ENCODE results near the gene BYSL. TPM values are rescaled to one million over a fixed set of nuclear protein-coding genes. Genes with fewer than 3 reads are reported as not detected.

The BYSL gene
- 36.1 and 41.9 TPM in 2 replicates for total RNA-seq (2014; rRNA removed; shearing (Covaris generic))
- total RNA-seq (2022), result 43.7 and 54.5 TPM in 2 replicates
- percentile 87 among the genes with signal in this experiment for Bru-seq, nascent RNA
- percentile 73 among the genes with signal in this experiment for BruChase-seq, experiment 1, labeled RNA remaining after a 6-hour chase
- percentile 82 among the genes with signal in this experiment for BruChase-seq, experiment 2, labeled RNA remaining after a 2-hour chase
- long read RNA-seq, transcript BYSL-201 (7 exons, 2,029 nt), result major isoform, 12 of 15 reads
- long read RNA-seq, partial matches to known transcripts, result 1 of 15 reads
- long read RNA-seq, other reads (novel, unspliced or antisense), result 2 of 15 reads

- Histone ChIP-seq H3K9me2 (ENCODE audit: insufficient read depth, low read length) (no peaks in the 10 kb centered on the region), H3K9me3 (ENCODE audit: low read length) (no peaks in the 10 kb centered on the region), H3K36me3 (ENCODE audit: insufficient read depth, low read length) (peaks cover 52% of the 10 kb centered on the region), H3K4me2 (ENCODE audit: low read length) (peak within 1 kb of the TSS; percentile 95), H3K4me1 (ENCODE audit: insufficient read depth, low read length, poor library complexity, severe bottlenecking) (peaks cover 25% of the 10 kb centered on the region), H3K27ac (ENCODE audit: low read depth, low read length, poor library complexity, severe bottlenecking) (peak within 1 kb of the TSS; percentile 74), H2AFZ (ENCODE audit: low read length) (peak within 1 kb of the TSS; percentile 72; the same call in 1 of the 2 replicates), H3K4me3 (ENCODE audit: low read depth, low read length, poor library complexity, severe bottlenecking) (peak within 1 kb of the TSS; percentile 92), H3K79me2 (ENCODE audit: insufficient read depth, low read depth, low read length) (peaks cover 76% of the 10 kb centered on the region), H4K20me1 (ENCODE audit: insufficient read depth, low read length) (0 out of 2 replicates have a peak, but pooled peaks cover 8% of the 10 kb centered on the region)
- POLR2A ChIA-PET, result interaction anchor here (0.8 to 2.9 kb wide), 13 partner anchors 12 to 297 kb away, joined by 3 to 15 read pairs (median 4); partner anchors contain the start of genes MRPS10, TOMM6 and USP49
- CTCF ChIA-PET (ENCODE audit: unreplicated experiment), result interaction anchor here (0.6 to 1.9 kb wide), 16 partner anchors 13 to 134 kb away, joined by 3 to 11 read pairs (median 4); partner anchors contain the start of genes CCND3, TAF8, TOMM6 and USP49
- peak; percentile 96 for DNase-seq (ENCODE audit: low spot score)
- BruUV-seq (replicated peaks), result no TSS peak
- intact Hi-C loops (cut with micrococcal nuclease; ENCODE audit: unreplicated experiment), result loop anchor here (1.0 to 5.0 kb wide), 4 partner anchors 74 to 134 kb away; partner anchors contain the start of gene TOMM6
- TF ChIP-seq EZH2phosphoT487 (IDR thresholded peaks at IDR 0.05; ENCODE audit: borderline replicate concordance, low read depth, low read length) (no peak), CTCF (conservative IDR thresholded peaks at IDR 0.05; ENCODE audit: low read length) (peak; percentile 97)
Observed at GRCh38 chr6:41920921-41921711, at the start of gene BYSL, which contains the start of gene MED20. BYSL (plus strand) TSS chr6:41921499; CDS start chr6:41921563, 64 bp downstream. MED20 (minus strand) TSS chr6:41921139; CDS start chr6:41921018, 121 bp downstream.

GRCh38 chr6:41871691-41872090 is 49.6 kb upstream of the BYSL start:
- no peaks in the 10 kb centered on the region for H3K79me2 ChIP-seq (ENCODE audit: insufficient read depth, low read depth, low read length)
- no peak for DNase-seq (ENCODE audit: low spot score)
- H3K9me2 ChIP-seq (ENCODE audit: insufficient read depth, low read length), result no peaks in the 10 kb centered on the region
- no peak overlapping the region for H3K4me3 ChIP-seq (ENCODE audit: low read depth, low read length, poor library complexity, severe bottlenecking)
- no TSS peak for BruUV-seq (replicated peaks)
- ChIA-PET POLR2A (interaction anchor here (0.6 to 1.2 kb wide), 2 partner anchors 34 to 617 kb away, joined by 3 read pairs; no protein-coding TSS in a partner anchor), CTCF (ENCODE audit: unreplicated experiment) (no interaction called here)
- H3K4me2 ChIP-seq (ENCODE audit: low read length), result no peak overlapping the region
- no peak overlapping the region for H2AFZ ChIP-seq (ENCODE audit: low read length)
- intact Hi-C loops (cut with micrococcal nuclease; ENCODE audit: unreplicated experiment), result no loop called here
- peaks cover 37% of the 10 kb centered on the region; the same call in 1 of the 2 replicates for H3K36me3 ChIP-seq (ENCODE audit: insufficient read depth, low read length)
- no peaks in the 10 kb centered on the region for H4K20me1 ChIP-seq (ENCODE audit: insufficient read depth, low read length)
- no peak overlapping the region for H3K27ac ChIP-seq (ENCODE audit: low read depth, low read length, poor library complexity, severe bottlenecking)
- peaks cover 4% of the 10 kb centered on the region for H3K4me1 ChIP-seq (ENCODE audit: insufficient read depth, low read length, poor library complexity, severe bottlenecking)
- no peak for TF ChIP-seq CTCF (conservative IDR thresholded peaks at IDR 0.05; ENCODE audit: low read length)
- no peak for TF ChIP-seq EZH2phosphoT487 (IDR thresholded peaks at IDR 0.05; ENCODE audit: borderline replicate concordance, low read depth, low read length)
- H3K9me3 ChIP-seq (ENCODE audit: low read length), result no peaks in the 10 kb centered on the region
